Activated naive CD8-positive, alpha-beta T cell treated with anti-CD3 and anti-CD28 coated beads for 36 hours (primary cell): ENCODE results near the gene ATP11C. TPM values are rescaled to one million over a fixed set of nuclear protein-coding genes. Genes with fewer than 3 reads are reported as not detected.
"Not testable (repeated sequence)": the region's sequence is repeated elsewhere in the genome, so short reads cannot be mapped to it uniquely, and the experiment has no call there.

Experiments
- DNase-seq: peaks from one replicate; pipeline ENCODE4 v3.0.0; 2021
- H3K27ac Mint-ChIP-seq: one replicate; pipeline ENCODE4 v1.8.0; 2022; ENCODE audit warnings: mild to moderate bottlenecking, moderate library complexity, mixed read lengths
- H3K27me3 Mint-ChIP-seq: one replicate; pipeline ENCODE4 v1.8.0; 2022; ENCODE audit warnings: mild to moderate bottlenecking, mixed read lengths
- H3K36me3 Mint-ChIP-seq: one replicate; pipeline ENCODE4 v1.8.0; 2021; ENCODE audit warnings: mild to moderate bottlenecking, mixed read lengths
- H3K4me1 Mint-ChIP-seq: one replicate; pipeline ENCODE4 v1.8.0; 2021; ENCODE audit warnings: mixed read lengths
- H3K4me3 Mint-ChIP-seq: one replicate; pipeline ENCODE4 v1.8.0; 2022; ENCODE audit warnings: mild to moderate bottlenecking, moderate library complexity, mixed read lengths
- H3K9me3 Mint-ChIP-seq: one replicate; pipeline ENCODE4 v1.8.0; 2022; ENCODE audit warnings: mixed read lengths
- total RNA-seq, 2 experiments: library from RNA; stranded (reverse); gene quantifications; one replicate each; pipeline ENCODE4 v1.2.3, GENCODE V29; 2021

ATP11C gene
- total RNA-seq = 10 to 100 TPM; 20.3 to 25.4 TPM

DNA sequence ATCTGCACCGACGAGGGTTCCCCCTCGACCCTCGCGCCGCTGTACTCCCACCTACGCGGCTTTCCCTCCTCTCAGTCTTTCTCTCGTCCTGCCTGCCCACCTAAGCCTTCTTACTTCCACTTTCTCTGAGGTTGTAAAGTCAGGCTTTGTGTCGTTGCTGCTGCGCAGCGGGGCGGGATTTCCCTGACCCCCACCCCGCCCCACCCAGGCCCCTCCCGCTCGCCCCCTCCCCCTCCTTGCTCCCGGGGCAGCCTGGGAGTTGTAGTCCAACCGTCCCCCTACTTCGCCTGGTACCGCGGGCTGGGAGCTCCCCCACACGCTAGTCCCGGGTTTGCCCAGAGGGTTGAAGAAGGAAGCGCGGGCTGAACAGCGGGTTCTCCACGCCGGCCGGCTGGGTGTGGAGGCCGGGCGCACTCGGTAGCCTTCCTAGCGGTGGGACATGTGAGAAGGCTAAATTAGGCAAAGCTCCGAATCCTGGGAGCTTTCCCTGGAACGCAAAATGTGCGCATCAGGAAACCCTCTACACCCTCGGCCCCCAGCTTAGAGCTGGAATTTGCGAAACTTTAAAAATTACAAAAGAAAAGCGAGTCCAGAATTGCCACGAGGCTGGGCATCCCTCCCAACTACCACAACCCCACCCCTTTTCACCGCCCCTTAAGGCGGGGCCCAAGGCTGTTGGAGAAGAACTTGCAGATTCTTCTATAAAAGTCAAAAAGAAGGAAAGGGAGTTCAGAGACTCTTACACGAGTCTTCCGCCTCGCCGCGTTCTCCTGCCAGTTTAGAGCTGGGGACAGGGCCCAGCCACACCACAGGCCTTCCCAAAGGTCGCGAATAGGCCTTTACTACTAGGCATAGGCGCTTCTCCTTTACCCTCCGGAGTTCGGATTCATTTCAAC is at the start of gene ATP11C:
TSS of gene ATP11C (minus strand) at position 153 of the 896 bp plus-strand sequence. CDS start 1,011 bp downstream, outside the sequence.
- Mint-ChIP-seq H3K4me1 (peaks cover 19% of the 10 kb centered on the region), H3K36me3 (peaks cover 4% of the 10 kb centered on the region), H3K27ac (peak within 1 kb of the TSS; percentile 90), H3K9me3 (no peaks in the 10 kb centered on the region), H3K27me3 (peaks cover 6% of the 10 kb centered on the region), H3K4me3 (peak within 1 kb of the TSS; percentile 82)
- peak; percentile 81 for DNase-seq

DNA sequence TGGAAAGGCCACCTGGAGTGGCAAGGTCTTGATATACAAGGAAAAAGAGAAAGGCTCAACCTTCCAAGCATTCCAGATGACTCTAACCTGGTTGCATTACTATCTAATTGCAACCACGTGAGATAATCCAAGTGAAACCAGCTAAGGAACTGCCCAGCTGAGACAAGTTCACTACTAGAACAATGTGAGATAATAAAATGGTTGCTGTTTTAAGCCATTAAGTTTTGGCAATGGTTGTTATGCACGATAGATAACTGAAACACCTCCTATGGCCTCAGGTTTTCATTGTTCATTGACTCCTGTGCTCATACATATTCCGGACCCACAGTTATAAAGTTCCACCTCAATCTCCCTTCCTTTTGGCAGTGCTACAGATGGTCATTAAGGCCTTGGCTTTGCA is 41.6 kb upstream of the ATP11C start:
- Mint-ChIP-seq H3K36me3 (no peaks in the 10 kb centered on the region), H3K27me3 (peaks cover 11% of the 10 kb centered on the region), H3K27ac (no peak overlapping the region), H3K9me3 (no peaks in the 10 kb centered on the region), H3K4me3 (no peak overlapping the region), H3K4me1 (no peaks in the 10 kb centered on the region)
- DNase-seq = no peak

DNA sequence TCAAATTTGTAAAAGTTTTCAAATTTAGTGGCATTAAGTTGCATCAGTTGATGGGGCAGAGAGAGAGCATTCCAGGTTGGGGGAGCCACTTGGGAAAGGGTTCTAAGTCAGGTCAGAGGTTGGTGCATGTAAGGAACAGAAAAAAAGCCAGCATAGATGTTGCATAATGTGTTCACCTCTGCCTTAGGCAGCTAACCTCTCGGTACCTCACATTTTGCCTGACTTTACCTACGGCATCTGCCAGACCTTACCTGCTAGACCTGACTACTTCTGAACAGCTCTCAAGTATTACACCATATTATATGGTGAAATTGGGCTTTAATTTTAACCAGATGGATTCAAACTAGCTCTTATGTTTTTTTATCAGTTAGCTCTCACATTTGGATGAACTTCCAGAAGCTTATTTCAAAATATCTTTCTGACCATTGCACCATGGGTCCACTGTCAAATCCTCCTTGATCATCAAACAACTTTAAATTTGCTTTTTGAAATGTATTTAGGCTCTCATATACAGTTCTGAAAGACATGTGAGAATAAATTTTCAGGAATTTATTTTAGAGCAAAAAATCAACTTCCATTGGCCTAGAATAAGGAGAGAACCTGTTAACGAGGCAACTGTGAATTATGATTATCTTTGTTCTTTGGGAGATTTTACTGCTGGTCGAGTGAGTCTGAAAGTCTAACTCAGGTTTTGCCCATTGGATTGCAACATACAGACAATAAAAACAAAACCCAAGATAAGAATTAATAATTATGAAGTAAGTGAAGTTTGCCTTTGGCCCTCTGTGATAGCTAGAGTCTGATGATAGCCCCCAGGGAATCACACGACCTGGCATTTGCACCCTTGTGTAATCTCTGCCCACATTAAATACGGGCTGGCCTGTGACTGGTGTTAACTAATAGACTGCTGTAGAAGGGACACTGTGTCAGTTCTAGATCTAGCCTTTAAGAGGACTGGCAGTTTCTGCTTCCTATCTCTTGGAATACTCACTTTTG is 40.1 kb upstream of the ATP11C start:
- Mint-ChIP-seq H3K9me3 (no peaks in the 10 kb centered on the region), H3K4me3 (no peak overlapping the region), H3K27me3 (peaks cover 11% of the 10 kb centered on the region), H3K4me1 (no peaks in the 10 kb centered on the region), H3K27ac (no peak overlapping the region), H3K36me3 (no peaks in the 10 kb centered on the region)
- no peak for DNase-seq

DNA sequence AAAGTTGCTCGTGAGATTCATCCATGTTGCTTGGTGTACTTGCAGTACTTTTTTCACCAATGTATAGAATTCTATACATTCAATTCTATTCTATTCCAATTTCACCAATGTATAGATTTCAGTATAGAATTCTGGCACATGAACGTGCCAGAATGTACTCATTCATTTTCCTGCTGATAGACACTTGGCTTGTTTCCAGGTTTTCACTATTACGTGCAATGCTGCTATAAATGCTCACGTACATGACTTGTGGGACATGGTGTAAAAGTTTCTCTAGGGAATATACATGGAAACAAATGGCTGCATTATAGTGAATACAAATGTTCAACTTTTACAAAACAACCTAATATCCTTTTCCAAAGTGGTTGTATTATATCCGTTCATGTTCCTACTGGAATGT is 39.3 kb upstream of the ATP11C start:
- no peak for DNase-seq
- no peaks in the 10 kb centered on the region for H3K4me1 Mint-ChIP-seq
- H3K36me3 Mint-ChIP-seq = no peaks in the 10 kb centered on the region
- H3K27me3 Mint-ChIP-seq = peaks cover 11% of the 10 kb centered on the region
- H3K4me3 Mint-ChIP-seq = no peak overlapping the region
- H3K9me3 Mint-ChIP-seq = no peaks in the 10 kb centered on the region
- H3K27ac Mint-ChIP-seq = no peak overlapping the region

DNA sequence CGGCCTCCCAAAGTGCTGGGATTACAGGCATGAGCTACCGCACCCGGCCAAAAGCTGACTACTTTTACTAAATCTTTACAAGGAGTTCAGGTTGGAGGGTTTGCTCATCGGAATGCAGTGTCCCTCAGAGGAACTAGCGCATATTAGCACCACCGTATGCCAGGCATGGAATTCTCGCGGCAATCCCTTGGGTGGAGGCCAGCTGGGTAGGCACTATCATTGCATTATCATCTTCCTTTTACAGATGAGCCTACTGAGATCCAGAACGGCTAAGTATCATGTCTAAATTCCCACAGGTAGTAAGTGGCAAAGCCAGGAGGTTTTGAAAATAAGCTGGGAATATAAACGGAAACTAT is 38.5 kb upstream of the ATP11C start:
- Mint-ChIP-seq H3K27me3 (peaks cover 11% of the 10 kb centered on the region), H3K27ac (no peak overlapping the region), H3K9me3 (no peaks in the 10 kb centered on the region), H3K4me3 (no peak overlapping the region), H3K36me3 (no peaks in the 10 kb centered on the region), H3K4me1 (no peaks in the 10 kb centered on the region)
- no peak for DNase-seq

DNA sequence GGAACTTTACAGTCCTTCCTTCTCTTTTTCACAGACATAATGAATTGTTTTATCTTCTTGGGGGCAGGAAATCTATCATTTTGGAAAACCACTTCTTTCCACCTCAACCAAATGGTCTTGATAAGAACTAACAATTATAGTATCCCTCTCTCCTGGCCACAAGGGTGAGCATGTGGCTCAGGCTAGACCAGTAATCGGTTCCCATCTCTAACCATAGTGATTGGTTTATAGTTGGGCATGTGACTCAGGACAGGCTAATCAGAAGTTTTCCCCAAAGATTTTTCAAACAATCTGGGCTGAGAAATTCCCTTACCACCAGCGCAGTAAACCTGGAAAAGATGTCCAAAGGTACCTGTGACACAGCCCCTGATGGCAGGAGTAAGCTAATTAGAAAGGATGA is 36.4 kb upstream of the ATP11C start:
- H3K9me3 Mint-ChIP-seq = no peaks in the 10 kb centered on the region
- H3K36me3 Mint-ChIP-seq = no peaks in the 10 kb centered on the region
- DNase-seq = no peak

DNA sequence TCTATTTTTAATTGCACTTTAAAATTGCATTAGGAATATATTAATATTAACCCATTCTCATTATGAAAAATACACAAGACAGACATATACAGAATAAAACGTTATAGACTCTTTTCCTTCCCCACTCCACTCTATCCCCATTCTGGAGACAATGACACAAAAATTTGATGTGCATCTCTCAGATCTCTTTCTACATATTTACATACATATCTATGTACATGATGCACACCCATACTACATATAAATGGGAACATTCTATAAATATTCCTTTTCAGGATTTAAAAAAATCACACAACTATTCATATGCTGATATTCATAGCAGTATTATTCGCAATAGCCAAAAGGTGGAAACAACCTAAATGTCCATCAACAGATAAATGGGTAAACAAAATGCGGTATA is 34.9 kb upstream of the ATP11C start:
- Mint-ChIP-seq H3K4me1 (no peaks in the 10 kb centered on the region), H3K27me3 (peaks cover 11% of the 10 kb centered on the region), H3K36me3 (no peaks in the 10 kb centered on the region)

More for the DNA sequence above, 36.4 kb upstream of the ATP11C start:
- no peaks in the 10 kb centered on the region for H3K4me1 Mint-ChIP-seq
- no peak overlapping the region for H3K27ac Mint-ChIP-seq
- peaks cover 11% of the 10 kb centered on the region for H3K27me3 Mint-ChIP-seq
- no peak overlapping the region for H3K4me3 Mint-ChIP-seq

DNA sequence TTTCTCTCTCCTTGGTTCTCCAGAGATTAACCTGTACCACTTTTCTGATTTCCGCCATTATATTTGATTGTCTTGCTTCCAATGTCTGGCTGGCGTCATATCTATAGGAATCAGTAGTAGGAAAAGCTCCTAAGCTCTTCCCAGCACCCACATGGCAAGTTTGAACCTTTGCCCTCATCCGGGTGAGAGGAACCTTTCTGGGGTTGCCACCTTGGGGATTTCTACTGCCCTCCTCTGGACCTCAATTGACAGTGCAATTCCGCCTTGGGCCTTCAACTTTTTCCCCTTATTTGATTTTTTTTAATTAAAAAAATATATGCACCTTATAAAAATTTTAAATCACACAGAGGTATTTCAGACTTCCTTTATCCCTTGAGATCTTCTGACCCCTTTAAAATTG is 34.4 kb upstream of the ATP11C start:
- Mint-ChIP-seq H3K4me1 (no peaks in the 10 kb centered on the region), H3K9me3 (no peaks in the 10 kb centered on the region), H3K27me3 (peaks cover 11% of the 10 kb centered on the region), H3K36me3 (no peaks in the 10 kb centered on the region), H3K4me3 (no peak overlapping the region), H3K27ac (no peak overlapping the region)
- no peak for DNase-seq

More for the DNA sequence above, 34.9 kb upstream of the ATP11C start:
- H3K27ac Mint-ChIP-seq = no peak overlapping the region
- H3K9me3 Mint-ChIP-seq = no peaks in the 10 kb centered on the region
- H3K4me3 Mint-ChIP-seq = no peak overlapping the region
- DNase-seq = no peak

DNA sequence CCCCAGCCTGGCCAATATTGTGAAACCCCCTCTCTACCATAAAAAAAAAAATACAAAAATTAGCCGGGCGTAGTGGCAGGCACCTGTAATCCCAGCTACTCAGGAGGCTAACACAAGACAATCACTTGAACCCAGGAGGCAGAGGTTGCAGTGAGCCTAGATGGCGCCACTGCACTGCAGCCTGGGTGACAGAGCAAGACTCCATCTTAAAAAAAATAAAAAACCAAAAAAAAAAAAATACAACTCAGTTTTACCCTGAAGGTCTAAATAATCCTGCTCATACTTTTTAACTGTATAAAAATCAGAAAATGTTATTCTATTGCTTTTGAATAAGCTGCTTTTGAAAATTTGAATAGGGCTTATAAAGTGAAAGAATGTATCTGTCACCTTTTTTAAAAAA is 33.3 kb upstream of the ATP11C start:
- not testable (repeated sequence) for H3K27me3 Mint-ChIP-seq, H3K4me3 Mint-ChIP-seq, H3K9me3 Mint-ChIP-seq, H3K27ac Mint-ChIP-seq, H3K4me1 Mint-ChIP-seq, H3K36me3 Mint-ChIP-seq
- DNase-seq = peak; percentile 1

DNA sequence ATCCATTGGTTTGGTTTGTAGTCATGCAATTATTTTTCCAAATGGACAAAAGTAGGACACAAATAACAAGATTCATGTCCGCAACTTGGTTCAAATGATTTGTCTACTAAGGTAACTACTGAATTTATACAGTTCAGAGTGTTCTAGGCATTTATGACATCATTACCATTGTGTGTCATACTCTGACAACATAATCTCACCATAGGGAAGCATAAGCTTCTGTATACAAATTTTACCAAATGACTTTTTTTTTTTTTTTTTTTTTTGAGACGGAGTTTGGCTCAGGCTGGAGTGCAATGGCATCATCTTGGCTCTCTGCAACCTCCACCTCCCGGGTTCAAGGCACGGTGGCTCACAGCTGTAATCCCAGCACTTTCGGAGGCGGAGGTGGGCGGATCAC is 32.6 kb upstream of the ATP11C start, which contains the start of gene CXorf66:
TSS of gene CXorf66 (minus strand) at position 101 of the 400 bp plus-strand sequence. CDS start at position 76, 25 bp downstream.
- no peaks in the 10 kb centered on the region for H3K27me3 Mint-ChIP-seq
- H3K9me3 Mint-ChIP-seq = peaks cover 1% of the 10 kb centered on the region
- DNase-seq = no peak
- H3K36me3 Mint-ChIP-seq = no peaks in the 10 kb centered on the region
- no peaks in the 10 kb centered on the region for H3K4me1 Mint-ChIP-seq
- no peak within 1 kb of the TSS for H3K4me3 Mint-ChIP-seq
- no peak within 1 kb of the TSS for H3K27ac Mint-ChIP-seq

DNA sequence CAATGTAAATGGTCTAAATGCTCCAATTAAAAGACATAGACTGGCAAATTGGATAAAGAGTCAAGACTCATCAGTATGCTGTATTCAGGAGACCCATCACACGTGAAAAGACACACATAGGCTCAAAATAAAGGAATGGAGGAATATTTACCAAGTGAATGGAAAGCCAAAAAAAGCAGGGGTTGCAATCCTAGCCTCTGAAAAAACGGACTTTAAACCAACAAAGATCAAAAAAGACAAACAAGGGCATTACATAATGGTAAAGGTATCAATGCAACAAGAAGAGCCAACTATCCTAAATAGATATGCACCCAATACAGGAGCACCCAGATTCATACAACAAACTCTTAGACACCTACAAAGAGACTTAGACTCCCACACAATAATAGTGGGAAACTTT is 28.2 kb upstream of the ATP11C start:
- not testable (repeated sequence) for H3K4me1 Mint-ChIP-seq, H3K27me3 Mint-ChIP-seq, H3K36me3 Mint-ChIP-seq, H3K9me3 Mint-ChIP-seq, H3K4me3 Mint-ChIP-seq, H3K27ac Mint-ChIP-seq, DNase-seq

DNA sequence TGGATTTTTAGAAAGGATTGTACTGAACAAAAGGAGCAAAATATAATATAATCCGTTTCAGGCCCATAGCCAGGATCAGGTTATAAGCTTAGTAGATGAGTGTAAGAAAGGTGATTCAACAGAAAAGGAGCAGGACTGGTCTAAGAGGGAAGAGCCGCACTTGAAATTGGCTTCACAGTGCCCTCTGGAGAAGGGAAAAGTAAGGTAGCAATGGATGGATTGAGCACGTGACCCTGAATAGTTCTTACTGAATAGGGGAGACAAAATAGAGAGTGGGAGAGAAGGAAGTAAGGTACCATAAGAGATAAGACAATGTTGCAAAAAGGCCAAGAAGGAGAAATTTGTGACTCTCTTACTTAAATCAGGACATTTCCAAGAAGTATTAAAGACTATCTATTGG is 16.9 kb upstream of the ATP11C start:
- Mint-ChIP-seq H3K27ac (no peak overlapping the region), H3K4me1 (no peaks in the 10 kb centered on the region), H3K27me3 (no peaks in the 10 kb centered on the region), H3K36me3 (no peaks in the 10 kb centered on the region), H3K9me3 (no peaks in the 10 kb centered on the region), H3K4me3 (no peak overlapping the region)
- DNase-seq = no peak

DNA sequence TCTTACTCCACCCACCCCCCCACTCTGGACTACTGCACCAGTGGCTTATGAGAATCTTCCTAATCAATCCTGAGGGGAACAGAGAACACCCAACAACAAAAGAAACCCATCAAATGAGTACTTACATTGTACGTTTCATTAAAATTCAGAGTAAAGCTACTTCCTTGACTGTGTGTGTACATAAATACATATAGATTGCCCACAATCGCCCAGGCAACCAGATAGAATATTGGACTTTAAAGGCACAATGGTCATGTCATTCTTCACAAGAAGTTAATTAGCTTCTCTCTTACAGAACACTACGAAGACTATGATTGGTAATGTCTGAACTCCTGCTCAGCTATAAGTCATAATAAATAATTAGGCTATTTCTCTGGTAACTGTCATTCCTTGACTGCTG is 12.2 kb upstream of the ATP11C start:
- Mint-ChIP-seq H3K4me1 (no peaks in the 10 kb centered on the region), H3K27ac (no peak overlapping the region), H3K36me3 (no peaks in the 10 kb centered on the region), H3K4me3 (no peak overlapping the region), H3K27me3 (no peaks in the 10 kb centered on the region), H3K9me3 (no peaks in the 10 kb centered on the region)
- no peak for DNase-seq

DNA sequence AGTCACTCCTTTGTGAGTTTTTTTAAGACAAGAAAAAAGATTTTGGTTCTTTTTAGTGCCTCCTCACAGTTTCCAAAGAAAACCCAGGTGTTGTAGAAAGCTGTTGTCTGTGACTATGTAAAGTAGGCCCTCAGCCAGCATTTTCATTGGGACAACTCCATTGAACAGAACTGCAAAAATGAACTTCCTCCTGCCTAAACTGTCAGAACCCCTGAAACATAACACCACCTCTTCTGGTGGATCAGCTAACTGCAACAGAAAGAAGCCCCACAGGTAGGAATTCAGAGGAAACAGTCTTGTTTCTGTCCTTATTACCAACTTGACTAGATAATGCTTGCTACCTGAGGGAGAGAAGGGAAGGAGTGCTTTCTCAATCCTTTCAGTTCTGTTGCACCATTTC is 3.4 kb upstream of the ATP11C start:
- DNase-seq = no peak
- no peaks in the 10 kb centered on the region for H3K9me3 Mint-ChIP-seq
- no peak overlapping the region for H3K4me3 Mint-ChIP-seq
- peaks cover 4% of the 10 kb centered on the region for H3K4me1 Mint-ChIP-seq
- peaks cover 6% of the 10 kb centered on the region for H3K27me3 Mint-ChIP-seq
- no peak overlapping the region for H3K27ac Mint-ChIP-seq
- H3K36me3 Mint-ChIP-seq = no peaks in the 10 kb centered on the region

DNA sequence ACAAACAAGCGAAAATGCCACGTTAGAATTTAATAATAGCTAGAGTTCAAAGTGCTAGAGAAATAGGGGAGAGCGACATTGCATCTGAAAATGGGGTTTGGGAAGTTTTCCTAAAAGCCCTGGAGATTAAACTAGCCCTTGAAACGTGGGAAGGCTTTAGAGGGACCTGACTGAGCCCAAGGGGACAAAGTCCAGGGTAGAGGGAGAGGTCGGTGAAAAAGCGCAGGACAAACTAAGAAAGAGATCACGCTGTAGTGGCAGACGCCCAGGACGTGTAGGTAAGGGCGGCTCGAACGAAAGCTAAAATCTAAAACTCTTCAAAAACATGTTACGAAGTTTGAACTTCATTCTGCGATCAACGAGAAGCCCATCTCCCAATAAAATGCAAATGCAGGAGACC is 1.1 kb upstream of the ATP11C start:
- Mint-ChIP-seq H3K4me3 (peak overlapping the region; percentile 78), H3K4me1 (peaks cover 19% of the 10 kb centered on the region), H3K27ac (peak overlapping the region; percentile 90), H3K36me3 (peaks cover 4% of the 10 kb centered on the region), H3K27me3 (peaks cover 6% of the 10 kb centered on the region), H3K9me3 (no peaks in the 10 kb centered on the region)
- DNase-seq = no peak
